Ureter (tissue), 1 donor: ENCODE results near the gene UTP15. TPM values are rescaled to one million over a fixed set of nuclear protein-coding genes. Genes with fewer than 3 reads are reported as not detected.

Experiments used
- DNase-seq: peaks from one replicate; pipeline ENCODE4 v3.0.0-alpha.2; 2020; ENCODE audit warnings: low spot score
- total RNA-seq: library from RNA; stranded (reverse); gene quantifications from one replicate; pipeline ENCODE4 v1.2.4, GENCODE V29; 2023
- donor health status: DM: yes; HTN: yes; CAD: no.

Gene UTP15
- total RNA-seq, result 31.8 TPM

- peak; percentile 99 for DNase-seq
Measured at GRCh38 chr5:73565139-73565968, at the start of gene UTP15, which contains the start of gene ANKRA2. UTP15 (plus strand) TSS chr5:73565743; CDS start chr5:73567345, 1,602 bp downstream. ANKRA2 (minus strand) TSS chr5:73565639; CDS start chr5:73562881, 2,758 bp downstream.

- peak; percentile 79 for DNase-seq
Measured at GRCh38 chr5:73519531-73520283, 45.8 kb upstream of the UTP15 start.

GRCh38 chr5:73522989-73523388 is 42.6 kb upstream of the UTP15 start:
- DNase-seq, result no peak

- DNase-seq, result no peak
Measured at GRCh38 chr5:73523861-73524260, 41.7 kb upstream of the UTP15 start.

GRCh38 chr5:73525606-73526203 is 39.8 kb upstream of the UTP15 start:
- DNase-seq, result no peak

- no peak for DNase-seq
Measured at GRCh38 chr5:73528248-73528647, 37.3 kb upstream of the UTP15 start.

- DNase-seq, result no peak
Measured at GRCh38 chr5:73529081-73529480, 36.5 kb upstream of the UTP15 start.

GRCh38 chr5:73531356-73531755 is 34.2 kb upstream of the UTP15 start:
- no peak for DNase-seq

GRCh38 chr5:73532195-73532594 is 33.3 kb upstream of the UTP15 start:
- no peak for DNase-seq

- no peak for DNase-seq
Measured at GRCh38 chr5:73534011-73534644, 31.4 kb upstream of the UTP15 start.

- DNase-seq, result no peak
Measured at GRCh38 chr5:73534971-73535370, 30.6 kb upstream of the UTP15 start.

- peak; percentile 6 for DNase-seq
Measured at GRCh38 chr5:73539730-73540129, 25.8 kb upstream of the UTP15 start.

- peak; percentile 42 for DNase-seq
Measured at GRCh38 chr5:73540192-73540591, 25.4 kb upstream of the UTP15 start.

- DNase-seq, result no peak
Measured at GRCh38 chr5:73542020-73542419, 23.5 kb upstream of the UTP15 start.

GRCh38 chr5:73544429-73545402 is 20.8 kb upstream of the UTP15 start:
- peak; percentile 63 for DNase-seq

- no peak for DNase-seq
Measured at GRCh38 chr5:73545403-73545779, 20.2 kb upstream of the UTP15 start.

GRCh38 chr5:73550016-73550415 is 15.5 kb upstream of the UTP15 start:
- DNase-seq, result no peak

GRCh38 chr5:73552642-73553041 is 12.9 kb upstream of the UTP15 start:
- DNase-seq, result no peak

- DNase-seq, result no peak
Measured at GRCh38 chr5:73558950-73559349, 6.6 kb upstream of the UTP15 start.

- no peak for DNase-seq
Measured at GRCh38 chr5:73564018-73564417, 1.5 kb upstream of the UTP15 start.

- no peak for DNase-seq
Measured at GRCh38 chr5:73564675-73565074, 868 bp upstream of the UTP15 start.
